ENCODE measurements around the gene HIBCH. TPM values are rescaled to one million over a fixed set of nuclear protein-coding genes. Genes with fewer than 3 reads are reported as not detected.
"Not testable (repeated sequence)": the region's sequence is repeated elsewhere in the genome, so short reads cannot be mapped to it uniquely, and the experiment has no call there.

The HIBCH gene
- total and polyA plus RNA-seq, 2 experiments from 2014 or later: 25.7 to 42.3 TPM

DNA sequence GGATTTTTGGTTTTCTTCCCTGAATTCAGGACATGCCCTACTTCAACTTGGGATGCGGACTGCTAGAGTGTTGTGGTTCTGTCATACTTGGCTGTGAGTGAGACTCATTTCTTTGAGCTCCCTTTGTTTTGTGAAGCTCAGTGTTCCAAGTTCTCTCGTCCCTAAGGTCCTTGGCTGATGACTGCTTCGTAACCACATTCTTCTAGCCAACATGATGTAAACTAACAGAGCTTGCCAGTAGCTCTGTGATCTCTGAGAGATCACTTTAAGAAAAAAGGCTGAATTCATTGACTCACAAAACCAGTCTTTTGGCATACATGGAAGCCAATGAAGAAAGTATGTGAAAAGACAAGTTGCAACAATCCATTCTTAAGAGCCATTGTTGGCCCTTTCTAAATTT lies 160.2 kb downstream of the HIBCH start (continued):
- TF ChIP-seq, protein P1, sequence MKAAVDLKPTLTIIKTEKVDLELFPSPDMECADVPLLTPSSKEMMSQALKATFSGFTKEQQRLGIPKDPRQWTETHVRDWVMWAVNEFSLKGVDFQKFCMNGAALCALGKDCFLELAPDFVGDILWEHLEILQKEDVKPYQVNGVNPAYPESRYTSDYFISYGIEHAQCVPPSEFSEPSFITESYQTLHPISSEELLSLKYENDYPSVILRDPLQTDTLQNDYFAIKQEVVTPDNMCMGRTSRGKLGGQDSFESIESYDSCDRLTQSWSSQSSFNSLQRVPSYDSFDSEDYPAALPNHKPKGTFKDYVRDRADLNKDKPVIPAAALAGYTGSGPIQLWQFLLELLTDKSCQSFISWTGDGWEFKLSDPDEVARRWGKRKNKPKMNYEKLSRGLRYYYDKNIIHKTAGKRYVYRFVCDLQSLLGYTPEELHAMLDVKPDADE (IDR thresholded peaks at IDR 0.05): no peak

DNA sequence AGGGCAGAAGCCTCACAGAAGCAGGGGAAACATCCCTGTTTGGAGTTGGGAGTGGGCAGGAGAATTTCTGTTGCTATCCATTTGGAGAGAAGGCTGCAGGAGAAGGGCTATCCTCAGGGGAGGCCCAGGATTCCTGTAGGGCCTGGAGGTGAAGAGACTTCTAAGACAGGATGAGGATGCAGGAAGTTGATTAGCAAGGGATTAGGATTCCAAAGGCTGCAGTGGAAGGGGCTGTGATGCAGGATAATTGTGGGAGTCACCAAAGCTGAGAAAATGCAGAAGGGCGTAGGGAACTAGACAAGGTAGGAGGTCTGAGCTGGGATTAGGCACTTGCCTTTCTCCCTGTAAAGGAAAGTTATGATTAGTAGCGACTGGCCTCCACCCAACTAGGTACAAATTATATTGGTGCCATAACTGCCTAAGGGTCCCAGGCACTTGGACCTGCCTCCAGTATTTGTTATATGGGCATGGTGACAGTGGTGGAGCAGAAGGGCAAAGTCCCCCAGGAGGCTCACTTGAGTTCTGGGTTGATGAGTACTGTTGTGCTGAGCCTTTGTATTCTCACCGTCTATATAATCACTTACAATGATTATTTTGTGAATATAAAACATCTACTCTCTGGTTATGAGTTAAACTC lies 160.7 kb downstream of the HIBCH start:
- Histone ChIP-seq H2AFZ (no peak overlapping the region), H3K36me3 (ENCODE audit: insufficient read depth) (no peaks in the 10 kb centered on the region), H3K4me3 (no peak overlapping the region), H3K27me3 (ENCODE audit: insufficient read depth) (no peaks in the 10 kb centered on the region), H3K27ac (ENCODE audit: low read depth) (no peak overlapping the region), H3K4me1 (ENCODE audit: insufficient read depth) (no peaks in the 10 kb centered on the region), H4K20me1 (replicated peaks; ENCODE audit: insufficient read depth) (no peaks in the 10 kb centered on the region), H3K9me2 (ENCODE audit: insufficient read depth) (no peaks in the 10 kb centered on the region), H3K79me2 (replicated peaks; ENCODE audit: insufficient read depth) (no peaks in the 10 kb centered on the region), H3K4me2 (peak overlapping the region; percentile 21; the same call in 1 of the 2 replicates), H3F3A (replicated peaks; ENCODE audit: low read depth) (no peaks in the 10 kb centered on the region)
- TF ChIP-seq STAT1 (IDR thresholded peaks at IDR 0.05; ENCODE audit: unreplicated experiment): no peak
- TF ChIP-seq, protein P2, sequence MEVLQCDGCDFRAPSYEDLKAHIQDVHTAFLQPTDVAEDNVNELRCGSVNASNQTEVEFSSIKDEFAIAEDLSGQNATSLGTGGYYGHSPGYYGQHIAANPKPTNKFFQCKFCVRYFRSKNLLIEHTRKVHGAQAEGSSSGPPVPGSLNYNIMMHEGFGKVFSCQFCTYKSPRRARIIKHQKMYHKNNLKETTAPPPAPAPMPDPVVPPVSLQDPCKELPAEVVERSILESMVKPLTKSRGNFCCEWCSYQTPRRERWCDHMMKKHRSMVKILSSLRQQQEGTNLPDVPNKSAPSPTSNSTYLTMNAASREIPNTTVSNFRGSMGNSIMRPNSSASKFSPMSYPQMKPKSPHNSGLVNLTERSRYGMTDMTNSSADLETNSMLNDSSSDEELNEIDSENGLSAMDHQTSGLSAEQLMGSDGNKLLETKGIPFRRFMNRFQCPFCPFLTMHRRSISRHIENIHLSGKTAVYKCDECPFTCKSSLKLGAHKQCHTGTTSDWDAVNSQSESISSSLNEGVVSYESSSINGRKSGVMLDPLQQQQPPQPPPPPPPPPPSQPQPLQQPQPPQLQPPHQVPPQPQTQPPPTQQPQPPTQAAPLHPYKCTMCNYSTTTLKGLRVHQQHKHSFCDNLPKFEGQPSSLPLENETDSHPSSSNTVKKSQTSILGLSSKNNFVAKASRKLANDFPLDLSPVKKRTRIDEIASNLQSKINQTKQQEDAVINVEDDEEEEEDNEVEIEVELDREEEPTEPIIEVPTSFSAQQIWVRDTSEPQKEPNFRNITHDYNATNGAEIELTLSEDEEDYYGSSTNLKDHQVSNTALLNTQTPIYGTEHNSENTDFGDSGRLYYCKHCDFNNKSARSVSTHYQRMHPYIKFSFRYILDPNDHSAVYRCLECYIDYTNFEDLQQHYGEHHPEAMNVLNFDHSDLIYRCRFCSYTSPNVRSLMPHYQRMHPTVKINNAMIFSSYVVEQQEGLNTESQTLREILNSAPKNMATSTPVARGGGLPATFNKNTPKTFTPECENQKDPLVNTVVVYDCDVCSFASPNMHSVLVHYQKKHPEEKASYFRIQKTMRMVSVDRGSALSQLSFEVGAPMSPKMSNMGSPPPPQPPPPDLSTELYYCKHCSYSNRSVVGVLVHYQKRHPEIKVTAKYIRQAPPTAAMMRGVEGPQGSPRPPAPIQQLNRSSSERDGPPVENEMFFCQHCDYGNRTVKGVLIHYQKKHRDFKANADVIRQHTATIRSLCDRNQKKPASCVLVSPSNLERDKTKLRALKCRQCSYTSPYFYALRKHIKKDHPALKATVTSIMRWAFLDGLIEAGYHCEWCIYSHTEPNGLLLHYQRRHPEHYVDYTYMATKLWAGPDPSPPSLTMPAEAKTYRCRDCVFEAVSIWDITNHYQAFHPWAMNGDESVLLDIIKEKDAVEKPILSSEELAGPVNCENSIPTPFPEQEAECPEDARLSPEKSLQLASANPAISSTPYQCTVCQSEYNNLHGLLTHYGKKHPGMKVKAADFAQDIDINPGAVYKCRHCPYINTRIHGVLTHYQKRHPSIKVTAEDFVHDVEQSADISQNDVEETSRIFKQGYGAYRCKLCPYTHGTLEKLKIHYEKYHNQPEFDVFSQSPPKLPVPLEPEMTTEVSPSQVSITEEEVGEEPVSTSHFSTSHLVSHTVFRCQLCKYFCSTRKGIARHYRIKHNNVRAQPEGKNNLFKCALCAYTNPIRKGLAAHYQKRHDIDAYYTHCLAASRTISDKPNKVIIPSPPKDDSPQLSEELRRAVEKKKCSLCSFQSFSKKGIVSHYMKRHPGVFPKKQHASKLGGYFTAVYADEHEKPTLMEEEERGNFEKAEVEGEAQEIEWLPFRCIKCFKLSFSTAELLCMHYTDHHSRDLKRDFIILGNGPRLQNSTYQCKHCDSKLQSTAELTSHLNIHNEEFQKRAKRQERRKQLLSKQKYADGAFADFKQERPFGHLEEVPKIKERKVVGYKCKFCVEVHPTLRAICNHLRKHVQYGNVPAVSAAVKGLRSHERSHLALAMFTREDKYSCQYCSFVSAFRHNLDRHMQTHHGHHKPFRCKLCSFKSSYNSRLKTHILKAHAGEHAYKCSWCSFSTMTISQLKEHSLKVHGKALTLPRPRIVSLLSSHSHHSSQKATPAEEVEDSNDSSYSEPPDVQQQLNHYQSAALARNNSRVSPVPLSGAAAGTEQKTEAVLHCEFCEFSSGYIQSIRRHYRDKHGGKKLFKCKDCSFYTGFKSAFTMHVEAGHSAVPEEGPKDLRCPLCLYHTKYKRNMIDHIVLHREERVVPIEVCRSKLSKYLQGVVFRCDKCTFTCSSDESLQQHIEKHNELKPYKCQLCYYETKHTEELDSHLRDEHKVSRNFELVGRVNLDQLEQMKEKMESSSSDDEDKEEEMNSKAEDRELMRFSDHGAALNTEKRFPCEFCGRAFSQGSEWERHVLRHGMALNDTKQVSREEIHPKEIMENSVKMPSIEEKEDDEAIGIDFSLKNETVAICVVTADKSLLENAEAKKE (CRISPR knock-in tag; IDR thresholded peaks at IDR 0.05): 0 out of 2 replicates have a peak, but pooled peaks have one; percentile 15
- Mint-ChIP-seq H3K4me1 (peaks cover 12% of the 10 kb centered on the region), H3K4me3 (no peak overlapping the region), H3K27me3 (ENCODE audit: insufficient read depth, low read depth, poor library complexity) (no peaks in the 10 kb centered on the region), H3K27ac (peak overlapping the region; percentile 8; the same call in 1 of the 2 replicates), H3K9me3 (no peaks in the 10 kb centered on the region), H3K36me3 (ENCODE audit: low read depth) (no peaks in the 10 kb centered on the region)
- DNase-seq (ENCODE audit: low spot score): peak; percentile 36
- peak; percentile 70 for ATAC-seq

DNA sequence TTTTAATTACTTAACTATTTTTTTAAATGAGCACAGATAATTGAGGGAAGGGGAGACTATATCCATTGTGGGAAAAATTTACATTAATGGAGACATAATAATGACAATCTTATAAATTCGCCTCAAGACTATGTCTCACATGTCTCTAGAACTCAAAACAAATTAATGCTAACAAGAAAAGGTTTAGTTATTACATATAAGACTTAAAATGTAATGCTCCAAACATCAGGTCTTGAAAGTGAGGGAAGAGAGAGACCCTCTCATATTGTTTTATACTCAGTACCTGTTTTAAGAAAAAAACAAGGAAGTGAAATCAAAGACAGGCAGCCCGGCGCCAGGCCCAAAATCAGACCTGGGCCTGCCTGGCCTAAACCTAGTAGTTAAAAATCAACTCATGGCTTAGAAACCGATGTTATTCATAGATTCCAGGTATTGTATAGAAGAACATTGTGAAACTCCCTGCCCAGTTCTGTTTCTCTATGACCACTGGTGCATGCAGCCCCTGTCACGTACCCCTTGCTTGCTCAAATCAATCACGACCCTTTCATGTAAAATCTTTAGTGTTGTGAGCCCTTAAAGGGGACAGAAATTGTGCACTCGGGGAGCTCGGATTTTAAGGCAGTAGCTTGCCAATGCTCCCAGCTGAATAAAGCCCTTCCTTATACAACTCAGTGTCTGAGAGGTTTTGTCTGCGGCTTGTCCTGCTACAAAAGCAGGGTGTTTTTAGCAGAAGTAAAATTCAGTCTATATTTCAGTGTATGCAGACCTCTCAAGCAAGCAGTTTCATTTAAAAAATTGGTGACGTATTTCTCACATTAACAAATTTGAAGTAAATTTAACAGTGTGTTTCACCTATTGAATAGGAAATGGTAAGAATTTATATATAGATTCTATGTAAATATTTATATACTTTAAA lies 161.8 kb downstream of the HIBCH start:
- not testable (repeated sequence) for H3K9me2 ChIP-seq (ENCODE audit: insufficient read depth); H3K4me3 Mint-ChIP-seq; ATAC-seq; H3K79me2 ChIP-seq (replicated peaks; ENCODE audit: insufficient read depth); H4K20me1 ChIP-seq (replicated peaks; ENCODE audit: insufficient read depth); H3K27ac ChIP-seq (ENCODE audit: low read depth); H3K36me3 Mint-ChIP-seq (ENCODE audit: low read depth); H3K4me2 ChIP-seq; H2AFZ ChIP-seq; H3F3A ChIP-seq (replicated peaks; ENCODE audit: low read depth); DNase-seq (ENCODE audit: low spot score); H3K27ac Mint-ChIP-seq; H3K27me3 Mint-ChIP-seq (ENCODE audit: insufficient read depth, low read depth, poor library complexity); H3K27me3 ChIP-seq (ENCODE audit: insufficient read depth); H3K4me3 ChIP-seq; H3K36me3 ChIP-seq (ENCODE audit: insufficient read depth); H3K4me1 ChIP-seq (ENCODE audit: insufficient read depth); H3K9me3 Mint-ChIP-seq
- H3K4me1 Mint-ChIP-seq: peaks cover 12% of the 10 kb centered on the region
